HG03159 (cell line): ENCODE results near the gene MINDY1.

Experiments
- ATAC-seq: cut with Tn5 transposase; IDR thresholded peaks from one replicate; pipeline ENCODE4 v1.9.1; 2021; ENCODE audit warnings: mild to moderate bottlenecking, moderate library complexity; ENCODE audit not compliant: unreplicated experiment

MINDY1 gene

GRCh38 chr1:151012684-151013471, 6.2 kb upstream of the MINDY1 start:
- no peak for ATAC-seq

- no peak for ATAC-seq
Measured at GRCh38 chr1:151011154-151011850, 4.6 kb upstream of the MINDY1 start.

- no peak for ATAC-seq
Measured at GRCh38 chr1:151010346-151010726, 3.6 kb upstream of the MINDY1 start.

- ATAC-seq, result no peak
Measured at GRCh38 chr1:151009674-151010345, 3.1 kb upstream of the MINDY1 start.

GRCh38 chr1:151009206-151009587, 2.5 kb upstream of the MINDY1 start:
- no peak for ATAC-seq

GRCh38 chr1:151008244-151009205, 1.8 kb upstream of the MINDY1 start, which contains the start of gene PRUNE1:
PRUNE1 (plus strand) TSS chr1:151008449; CDS start chr1:151008633, 184 bp downstream.
- peak; percentile 64 for ATAC-seq

- ATAC-seq, result no peak
Measured at GRCh38 chr1:151007853-151008243, 1.1 kb upstream of the MINDY1 start.

GRCh38 chr1:151005729-151006319, 878 bp downstream of the MINDY1 start:
- no peak for ATAC-seq

DNA sequence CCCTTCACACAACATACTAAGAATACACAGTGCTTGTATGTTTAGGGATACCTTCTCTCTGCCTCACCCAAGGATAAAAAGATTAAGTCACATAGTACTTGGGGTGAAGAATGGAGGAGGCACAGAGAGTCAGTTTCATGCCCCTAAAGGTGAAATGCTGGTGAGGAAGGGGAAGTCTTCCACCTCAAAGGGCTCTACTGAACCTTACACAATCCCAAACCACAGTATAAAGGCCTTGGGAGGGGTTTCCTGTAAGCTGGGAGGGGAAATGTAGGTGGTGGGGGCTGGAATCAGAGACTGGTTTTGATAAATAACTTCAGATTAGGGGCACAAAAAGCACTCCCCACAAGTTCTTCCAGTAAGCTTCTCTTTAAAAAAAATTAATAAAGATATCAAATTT, 3.5 kb downstream of the MINDY1 start:
- no peak for ATAC-seq

DNA sequence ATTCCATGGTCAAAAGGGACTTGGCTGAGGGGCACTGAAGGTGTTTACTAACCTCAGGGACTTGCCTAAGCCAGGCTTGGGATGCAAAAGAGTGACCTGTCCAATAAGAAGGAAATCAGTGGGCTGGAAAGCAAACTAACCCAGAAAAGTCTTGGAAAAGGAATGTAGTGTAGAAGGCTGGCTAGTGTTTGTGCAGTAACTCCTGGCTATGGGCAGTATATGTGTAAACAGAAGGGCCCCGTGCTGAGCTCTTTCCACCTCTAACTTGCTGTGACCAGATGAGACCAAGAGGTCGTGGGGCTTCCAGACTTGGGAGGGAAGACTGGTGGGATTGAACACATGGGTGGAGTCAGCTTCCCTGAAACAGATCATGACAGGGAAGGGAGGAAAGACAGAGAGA, 4.1 kb downstream of the MINDY1 start:
- no peak for ATAC-seq

DNA sequence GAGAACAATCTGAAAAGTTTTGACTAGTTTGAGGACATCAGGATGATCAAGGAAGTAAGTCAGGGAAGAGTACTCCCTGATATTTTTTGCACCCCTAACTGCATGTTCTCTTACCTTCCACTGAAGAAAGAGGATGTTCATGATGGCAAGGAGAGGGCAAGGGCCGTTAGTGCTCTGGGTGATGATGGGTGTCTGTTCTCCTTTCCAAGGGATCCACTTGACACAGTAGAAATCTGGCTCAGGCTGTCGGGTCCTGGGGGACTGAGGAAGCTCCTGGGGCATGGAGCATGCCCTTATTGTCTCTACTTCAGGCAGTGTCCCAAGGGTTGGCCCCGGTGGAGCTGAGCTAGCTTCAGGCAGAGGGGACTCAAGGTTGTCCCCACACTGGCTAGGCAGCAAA, 4.7 kb downstream of the MINDY1 start:
- no peak for ATAC-seq

GRCh38 chr1:151001602-151002001, 5.1 kb downstream of the MINDY1 start:
- no peak for ATAC-seq

GRCh38 chr1:151000408-151000807, 6.3 kb downstream of the MINDY1 start:
- no peak for ATAC-seq

GRCh38 chr1:150999926-151000325, 6.8 kb downstream of the MINDY1 start:
- no peak for ATAC-seq

- ATAC-seq, result no peak
Measured at GRCh38 chr1:150999051-150999674, 7.5 kb downstream of the MINDY1 start.

- ATAC-seq, result no peak
Measured at GRCh38 chr1:150997949-150998348, 8.8 kb downstream of the MINDY1 start.

DNA sequence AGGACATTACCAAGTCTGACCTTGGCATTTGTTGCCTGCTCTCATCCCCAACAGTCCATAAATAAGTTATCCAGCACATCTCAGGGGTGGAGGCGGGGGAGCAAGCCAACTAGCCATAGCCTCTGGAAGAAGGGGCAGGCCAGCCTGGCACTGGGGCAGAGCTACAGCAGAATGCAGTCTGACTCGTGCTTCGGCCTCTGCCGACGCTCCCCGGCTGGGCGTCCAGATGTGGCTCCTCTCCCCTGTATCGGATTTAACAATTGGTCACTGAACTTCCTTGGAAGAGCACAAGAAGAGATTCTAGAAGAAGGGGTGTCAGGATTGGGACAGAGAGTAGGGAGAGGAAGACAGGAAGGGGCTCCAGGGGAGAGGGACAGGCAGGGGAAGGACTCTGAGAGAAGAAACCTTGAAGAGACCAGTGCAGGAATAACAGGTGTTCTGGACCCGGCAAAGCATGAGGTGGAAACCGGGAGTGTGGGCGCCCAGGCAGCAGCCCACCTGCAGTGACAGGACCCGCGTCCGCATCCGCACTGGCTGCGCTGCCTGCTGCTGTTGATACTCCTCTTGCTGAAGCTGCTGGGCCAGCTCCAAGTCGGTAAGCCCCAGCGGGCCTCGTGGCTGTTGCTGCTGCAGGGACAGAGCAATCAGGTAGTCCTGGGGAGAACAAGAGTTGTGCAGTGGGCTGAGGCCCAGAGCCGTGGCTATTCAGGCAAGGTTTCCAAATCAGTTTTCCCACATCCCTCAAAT, 9.4 kb downstream of the MINDY1 start:
- no peak for ATAC-seq

GRCh38 chr1:150995896-150996295, 10.8 kb downstream of the MINDY1 start:
- no peak for ATAC-seq

GRCh38 chr1:150995460-150995859, 11.2 kb downstream of the MINDY1 start:
- no peak for ATAC-seq
